ENCODE results near the gene TAF13.
A peak's percentile ranks its signal among the peaks of the same experiment; 100 is the strongest.

Gene TAF13, protein sequence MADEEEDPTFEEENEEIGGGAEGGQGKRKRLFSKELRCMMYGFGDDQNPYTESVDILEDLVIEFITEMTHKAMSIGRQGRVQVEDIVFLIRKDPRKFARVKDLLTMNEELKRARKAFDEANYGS

DNA sequence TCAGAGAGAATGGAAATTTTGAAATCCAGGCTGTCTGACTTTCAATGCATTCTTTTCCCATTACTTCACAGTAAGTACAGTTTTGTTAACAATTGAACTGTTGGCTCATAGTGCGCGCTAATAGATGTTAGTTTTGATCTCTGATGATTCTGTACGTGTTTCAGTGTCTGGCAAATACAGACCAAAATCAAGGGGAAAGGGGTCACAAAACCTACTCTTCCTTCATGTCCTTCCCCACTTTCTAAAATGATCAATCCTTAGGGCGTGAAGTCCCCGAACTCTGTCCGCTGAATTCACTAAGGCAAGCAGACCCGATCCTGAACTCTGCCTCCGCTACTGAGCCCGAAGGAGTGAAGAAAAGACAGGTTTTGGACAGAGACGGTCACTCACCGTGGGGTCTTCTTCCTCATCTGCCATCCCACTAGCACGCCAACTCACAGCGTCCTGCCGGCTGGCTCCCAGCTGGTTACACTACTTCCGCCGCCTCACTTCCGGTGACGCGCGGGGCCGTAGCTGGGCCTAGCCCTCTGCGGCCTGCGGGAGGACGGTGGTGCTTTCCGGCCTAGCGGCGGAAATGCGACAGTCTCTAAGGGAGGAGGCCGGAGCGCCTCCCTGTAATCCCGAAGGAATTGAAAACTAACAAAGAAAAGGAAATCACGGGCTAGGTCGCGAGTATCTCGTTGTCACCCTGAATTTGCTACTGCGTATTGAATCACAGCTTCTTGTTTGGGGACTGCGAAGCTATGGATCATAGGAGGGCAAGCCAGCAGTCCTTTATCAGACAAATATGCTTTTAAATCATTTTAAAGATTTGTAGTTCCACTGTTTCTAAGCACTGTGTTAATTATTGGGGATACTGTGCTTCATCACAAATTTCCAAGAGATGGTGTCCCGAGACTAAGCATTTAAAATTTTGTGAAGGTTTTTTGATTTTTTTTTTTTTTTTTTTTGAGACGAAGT, at the start of gene TAF13:
Gene TAF13 (minus strand): TSS at position 473 of the 960 bp plus-strand sequence. CDS start 56 bp downstream, at position 417.
- DNase-seq, result peak; percentile 85

- DNase-seq, result no peak
These were observed 44.6 kb upstream of the TAF13 start for GRCh38 chr1:109120356-109120755.

GRCh38 chr1:109118089-109118488, 42.3 kb upstream of the TAF13 start:
- no peak for DNase-seq

GRCh38 chr1:109116286-109116685, 40.5 kb upstream of the TAF13 start:
- no peak for DNase-seq

DNA sequence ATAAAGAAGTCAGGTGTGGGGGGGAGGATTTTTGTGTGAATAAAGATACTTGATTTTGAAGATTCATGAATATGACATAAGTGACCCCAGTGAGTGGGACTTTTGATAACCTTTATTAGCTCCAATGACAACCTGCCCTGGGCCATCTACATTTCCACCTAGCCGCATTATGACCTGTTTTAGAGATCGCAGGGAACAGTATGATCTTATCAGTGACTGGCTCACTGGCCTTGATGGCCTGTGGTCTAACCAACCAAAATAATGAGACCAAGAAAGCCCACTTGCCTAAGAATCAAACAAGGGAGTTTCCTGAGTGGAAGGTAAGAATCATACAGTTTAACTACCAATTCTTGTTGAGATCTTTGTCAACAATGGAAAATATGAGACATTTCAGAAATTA, 39.9 kb upstream of the TAF13 start:
- no peak for DNase-seq

GRCh38 chr1:109114342-109114674, 38.5 kb upstream of the TAF13 start:
- DNase-seq, result no peak

GRCh38 chr1:109113590-109114341, 38.0 kb upstream of the TAF13 start, which contains the start of gene ELAPOR1:
ELAPOR1 (plus strand) TSS chr1:109114115; CDS start chr1:109114184, 69 bp downstream.
- DNase-seq, result peak; percentile 91

- peak; percentile 90 for DNase-seq
These were observed 37.0 kb upstream of the TAF13 start for GRCh38 chr1:109112652-109113285.

GRCh38 chr1:109112056-109112651, 36.4 kb upstream of the TAF13 start:
- no peak for DNase-seq

DNA sequence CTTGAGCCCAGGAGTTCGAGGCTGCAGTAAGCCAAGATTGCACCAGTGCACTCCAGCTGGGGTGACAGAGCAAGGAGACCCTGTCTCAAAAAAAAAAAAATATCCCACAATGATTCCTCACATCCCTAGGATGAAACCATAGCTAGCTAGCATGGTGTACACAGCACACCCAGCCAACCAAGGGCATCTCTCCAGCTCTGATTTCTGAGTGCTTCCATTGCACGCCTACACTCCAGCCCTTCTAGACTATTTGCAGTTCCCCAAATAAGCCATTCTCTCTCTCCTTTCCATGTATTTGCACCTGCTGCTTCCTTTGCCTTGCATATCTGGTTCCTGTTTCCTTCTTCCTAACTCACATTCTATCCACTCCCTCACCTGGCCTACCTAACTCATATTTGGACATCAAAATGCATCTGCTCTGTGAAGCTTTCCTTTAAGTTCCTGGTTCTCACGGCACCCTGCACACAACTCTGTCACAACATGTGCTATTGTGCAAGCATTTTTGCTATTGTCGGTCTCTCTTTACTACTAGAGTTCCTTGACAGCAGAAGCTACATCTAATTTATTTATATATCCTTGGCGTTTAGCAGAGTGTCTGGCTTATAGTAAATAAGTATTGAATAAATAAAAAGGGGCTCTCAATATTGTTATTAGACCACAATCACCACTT, 35.7 kb upstream of the TAF13 start:
- no peak for DNase-seq

GRCh38 chr1:109109906-109110305, 34.1 kb upstream of the TAF13 start:
- DNase-seq, result no peak

DNA sequence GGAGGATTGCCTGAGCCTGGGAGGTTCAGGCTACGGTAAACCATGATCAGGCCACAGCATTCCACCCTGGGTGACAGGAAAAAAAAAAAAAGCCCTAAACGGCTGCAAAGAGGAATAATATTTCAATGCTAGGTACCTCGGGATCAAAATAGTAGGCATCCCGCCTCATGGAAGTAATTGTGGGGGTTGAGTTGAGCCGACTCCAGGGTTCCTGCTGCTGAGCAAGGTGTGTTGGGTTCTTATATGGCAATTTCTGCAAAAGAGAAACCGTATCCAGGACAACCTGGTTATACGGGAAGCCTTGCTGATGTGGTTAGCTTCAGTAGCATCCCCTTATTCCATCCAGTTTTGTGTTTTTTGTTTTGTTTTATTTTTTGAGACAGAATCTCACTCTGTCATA, 32.0 kb upstream of the TAF13 start:
- no peak for DNase-seq

DNA sequence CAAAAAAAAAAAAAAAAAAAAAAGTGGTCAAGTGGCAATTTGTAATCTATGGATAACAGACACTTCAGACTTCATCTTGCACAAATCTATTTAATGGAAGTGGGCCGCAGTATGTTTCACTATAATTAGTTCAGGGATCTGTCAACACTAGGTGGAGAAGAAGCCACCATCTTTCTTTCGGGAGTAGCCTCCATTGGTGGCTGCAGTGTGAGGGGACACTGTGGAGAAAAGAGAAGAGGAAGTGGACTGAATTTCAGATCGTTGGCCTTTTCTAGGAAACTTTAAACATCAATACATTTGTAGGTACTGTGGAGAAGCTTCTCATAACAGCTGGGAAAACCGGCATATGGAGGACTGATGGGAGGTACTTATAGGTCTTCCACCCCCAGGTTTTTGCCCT, 30.1 kb upstream of the TAF13 start:
- no peak for DNase-seq

- DNase-seq, result no peak
These were observed 28.8 kb upstream of the TAF13 start for GRCh38 chr1:109104364-109105151.

GRCh38 chr1:109099938-109100773, 24.4 kb upstream of the TAF13 start:
- peak; percentile 97 for DNase-seq

GRCh38 chr1:109096120-109096519, 20.3 kb upstream of the TAF13 start:
- DNase-seq, result no peak

DNA sequence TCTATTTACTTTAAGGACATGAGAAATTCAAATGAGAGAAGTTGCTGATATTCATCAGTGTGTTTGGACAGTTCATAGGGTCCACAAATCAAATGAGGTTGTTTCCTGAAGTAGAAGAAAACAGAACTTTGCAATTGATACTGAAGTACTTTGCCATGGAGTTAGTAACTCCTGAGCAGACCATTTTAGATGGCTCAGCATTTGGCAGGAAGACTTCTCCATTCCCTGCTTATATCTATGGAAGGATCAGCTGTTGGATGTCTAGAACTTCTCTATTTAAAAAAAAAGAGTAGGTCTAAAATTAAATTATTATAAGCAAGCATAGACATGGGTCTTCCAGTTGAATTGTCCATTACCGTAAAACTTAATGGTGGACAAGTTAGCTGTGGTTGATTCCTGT, 19.8 kb upstream of the TAF13 start:
- DNase-seq, result no peak

DNA sequence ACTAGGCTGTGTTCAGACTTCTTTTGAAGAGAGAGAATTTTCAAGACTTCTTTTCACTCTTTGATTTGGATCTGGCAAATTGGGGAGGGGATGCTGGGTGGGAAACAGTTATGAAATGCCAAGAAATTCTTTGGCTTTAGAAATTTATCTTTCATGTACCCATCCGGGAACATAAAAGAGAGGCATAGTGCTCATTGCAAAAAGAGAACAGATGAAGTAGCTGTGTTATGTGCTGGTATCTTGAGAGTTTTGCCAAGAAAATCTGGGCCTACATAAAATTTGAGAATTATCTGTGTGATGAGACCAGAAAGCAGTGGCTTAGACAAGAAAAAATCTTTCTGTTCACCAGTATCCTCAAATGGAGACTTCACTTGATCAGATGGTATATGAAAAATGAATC, 19.1 kb upstream of the TAF13 start:
- no peak for DNase-seq

GRCh38 chr1:109094377-109094803, 18.6 kb upstream of the TAF13 start:
- DNase-seq, result no peak

DNA sequence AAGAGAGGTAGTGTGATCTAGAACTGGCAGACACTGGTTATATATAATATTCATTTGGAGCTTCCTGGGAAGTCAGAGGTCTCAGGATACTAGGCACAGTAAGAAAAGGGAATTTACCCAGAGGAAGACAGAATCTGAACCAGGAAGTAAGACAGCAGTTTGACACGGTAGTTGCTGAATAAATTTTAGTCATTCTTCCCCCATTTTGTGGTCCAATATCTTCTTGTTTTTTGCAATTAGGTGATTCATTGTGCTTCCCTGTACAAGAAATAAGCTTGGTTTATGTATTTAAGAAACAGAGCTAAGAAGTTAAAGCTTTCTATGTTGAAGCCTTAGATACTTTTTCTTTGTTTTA, 16.0 kb upstream of the TAF13 start:
- no peak for DNase-seq

Data from activated CD8-positive, alpha-beta memory T cell treated with anti-CD3 and anti-CD28 coated beads, Interleukin-2, amount 50 U/mL, for 4 hours (primary cell).